MCF 10A (cell line): ENCODE measurements around the gene CES3. TPM values are rescaled to one million over a fixed set of nuclear protein-coding genes. Genes with fewer than 3 reads are reported as not detected.

ENCODE experiments used
- BruUV-seq: library from RNA; stranded (reverse); fragments of 400-500 nt; replicated peaks from 2 replicates; lab custom pipeline; 2021; lab: Mats Ljungman, UMichigan
- CTCF ChIA-PET: fragments of 300-600 bp; sonication (Branson Sonifier 250); formaldehyde crosslinking; extraction: SDS; loops from one replicate; lab custom pipeline; 2021; ENCODE audit warnings: antibody characterized with exemption, inconsistent platforms; lab: Yijun Ruan, JAX
- POLR2A ChIA-PET: fragments of 300-600, 350-650 bp; sonication (Branson Sonifier 250); formaldehyde crosslinking; extraction: SDS; loops from one replicate; lab custom pipeline; 2020; ENCODE audit warnings: antibody characterized with exemption, inconsistent platforms; lab: Yijun Ruan, JAX
- DNase-seq: peaks from one replicate; pipeline ENCODE4 v3.0.0-alpha.2; 2018; ENCODE audit not compliant: unreplicated experiment
- H3K27ac Mint-ChIP-seq: one replicate; pipeline ENCODE4 v1.8.0; 2022; ENCODE audit warnings: mild to moderate bottlenecking, low read depth, mixed read lengths; ENCODE audit not compliant: unreplicated experiment
- H3K27me3 Mint-ChIP-seq: one replicate; pipeline ENCODE4 v1.8.0; 2022; ENCODE audit warnings: mixed read lengths; ENCODE audit not compliant: insufficient read depth, unreplicated experiment
- H3K36me3 Mint-ChIP-seq: one replicate; pipeline ENCODE4 v1.8.0; 2022; ENCODE audit warnings: mild to moderate bottlenecking, moderate library complexity, mixed read lengths; ENCODE audit not compliant: insufficient read depth, unreplicated experiment
- H3K4me1 Mint-ChIP-seq: one replicate; pipeline ENCODE4 v1.8.0; 2022; ENCODE audit warnings: mixed read lengths; ENCODE audit not compliant: insufficient read depth, unreplicated experiment
- H3K4me3 Mint-ChIP-seq: one replicate; pipeline ENCODE4 v1.8.0; 2022; ENCODE audit warnings: mild to moderate bottlenecking, moderate library complexity, mixed read lengths; ENCODE audit not compliant: unreplicated experiment
- H3K9me3 Mint-ChIP-seq: one replicate; pipeline ENCODE4 v1.8.0; 2022; ENCODE audit warnings: mixed read lengths; ENCODE audit not compliant: unreplicated experiment
- CTCF ChIP-seq: fragments of 200-600 bp; IDR thresholded peaks from one replicate; pipeline ENCODE4 v1.8.0; 2022; ENCODE audit warnings: antibody characterized with exemption, mild to moderate bottlenecking; ENCODE audit not compliant: unreplicated experiment
- intact Hi-C: fragments of 100-400 bp; cut with micrococcal nuclease; formaldehyde crosslinking; loops from 2 replicates; pipeline ENCODE4 v1.14.1; 2022
- total RNA-seq: library from RNA; stranded (reverse); gene quantifications from 2 replicates; pipeline ENCODE4 v1.2.3, GENCODE V29; 2022

The CES3 gene
- total RNA-seq, 1 experiment from 2014 or later: 0.65 TPM

GRCh38 chr16:66924527-66925321 is 36.3 kb upstream of the CES3 start:
- Mint-ChIP-seq H3K9me3 (no peaks in the 10 kb centered on the region), H3K27me3 (no peaks in the 10 kb centered on the region), H3K27ac (no peak overlapping the region), H3K36me3 (peaks cover 8% of the 10 kb centered on the region), H3K4me3 (no peak overlapping the region), H3K4me1 (peaks cover 36% of the 10 kb centered on the region)
- ChIA-PET CTCF (interaction anchor here (0.5 to 2.2 kb wide), 2 partner anchors 12 to 30 kb away, joined by 4 to 8 read pairs; no protein-coding TSS in a partner anchor), POLR2A (interaction anchor here (1.0 kb wide), 1 partner anchor 30 kb away, joined by 3 read pairs; no protein-coding TSS in a partner anchor)
- intact Hi-C loops: no loop called here
- no peak for TF ChIP-seq CTCF
- BruUV-seq: no TSS peak
- DNase-seq: no peak

- Mint-ChIP-seq H3K27ac (peak within 1 kb of the TSS; percentile 69), H3K27me3 (no peaks in the 10 kb centered on the region), H3K4me1 (peaks cover 36% of the 10 kb centered on the region), H3K9me3 (no peaks in the 10 kb centered on the region), H3K36me3 (peaks cover 8% of the 10 kb centered on the region), H3K4me3 (no peak within 1 kb of the TSS)
- intact Hi-C loops: no loop called here
- CTCF ChIA-PET: interaction anchor here (4.1 kb wide), 1 partner anchor 30 kb away, joined by 62 read pairs; no protein-coding TSS in a partner anchor
- BruUV-seq: no TSS peak
- no peak for DNase-seq
- POLR2A ChIA-PET: no interaction called here
- no peak for TF ChIP-seq CTCF
Observed at GRCh38 chr16:66925322-66925840, 35.7 kb upstream of the CES3 start, which contains the start of gene RRAD. TSS of gene RRAD (minus strand) at chr16:66925535. CDS start at chr16:66925179, 356 bp downstream.

- TF ChIP-seq CTCF: no peak
- Mint-ChIP-seq H3K27ac (peak overlapping the region; percentile 69), H3K4me1 (peaks cover 36% of the 10 kb centered on the region), H3K9me3 (no peaks in the 10 kb centered on the region), H3K36me3 (peaks cover 17% of the 10 kb centered on the region), H3K4me3 (no peak overlapping the region), H3K27me3 (no peaks in the 10 kb centered on the region)
- no peak for DNase-seq
- CTCF ChIA-PET: interaction anchor here (0.6 to 4.1 kb wide), 3 partner anchors 7 to 114 kb away, joined by 3 to 62 read pairs (median 23); partner anchors contain the start of gene CDH16
- no TSS peak for BruUV-seq
- POLR2A ChIA-PET: interaction anchor here (0.9 to 3.0 kb wide), 4 partner anchors 10 to 30 kb away, joined by 3 to 16 read pairs (median 7); no protein-coding TSS in a partner anchor
- intact Hi-C loops: no loop called here
Observed at GRCh38 chr16:66926171-66926947, 34.7 kb upstream of the CES3 start.
